ENCODE measurements around the gene DDHD1. TPM values are rescaled to one million over a fixed set of nuclear protein-coding genes. Genes with fewer than 3 reads are reported as not detected.

The DDHD1 gene
- total RNA-seq, 1 experiment from 2014 or later, result 10.6 TPM

DNA sequence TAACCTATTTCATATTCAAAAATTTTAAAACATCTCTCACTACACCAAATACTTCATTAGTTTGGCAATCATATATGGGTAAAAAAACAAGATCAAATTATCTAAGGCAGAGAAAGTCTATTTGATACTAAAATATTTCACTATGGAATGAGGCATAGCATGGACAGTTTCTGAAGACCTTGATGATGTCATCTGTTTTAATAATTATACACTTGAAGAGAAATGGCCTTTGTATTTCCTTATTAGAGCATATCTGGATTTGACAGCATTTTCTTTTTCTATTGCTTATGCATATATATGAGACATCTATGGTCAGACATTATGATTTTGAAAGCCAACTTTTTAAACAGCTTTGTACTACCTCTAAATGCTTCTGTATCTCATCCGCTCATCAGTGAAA, 88.6 kb downstream of the DDHD1 start:
- H3K4me3 ChIP-seq (ENCODE audit: low read length), result no peak overlapping the region
- CTCF ChIA-PET, result interaction anchor here (0.6 kb wide), 1 partner anchor 476 kb away, joined by 3 read pairs; no protein-coding TSS in a partner anchor
- H3F3A ChIP-seq (ENCODE audit: low read length, unreplicated experiment), result no peaks in the 10 kb centered on the region
- H3K27ac ChIP-seq (ENCODE audit: low read length), result no peak overlapping the region
- peaks cover 5% of the 10 kb centered on the region; the same call in 1 of the 2 replicates for H3K4me1 ChIP-seq (ENCODE audit: insufficient read depth, low read length)
- POLR2A ChIA-PET (ENCODE audit: unreplicated experiment), result no interaction called here
- DNase-seq (no peak), ATAC-seq (no peak)
- no peaks in the 10 kb centered on the region for H3K9me3 ChIP-seq (ENCODE audit: low read length)
- intact Hi-C loops (cut with micrococcal nuclease), result no loop called here
- H3K4me2 ChIP-seq (ENCODE audit: low read length), result no peak overlapping the region
- no peaks in the 10 kb centered on the region for H4K20me1 ChIP-seq (ENCODE audit: low read length)
- no TSS peak for BruUV-seq (replicated peaks)
- H3K9ac ChIP-seq (ENCODE audit: low read length), result no peak overlapping the region
- H3K27me3 ChIP-seq (ENCODE audit: low read length), result no peaks in the 10 kb centered on the region
- no peak overlapping the region for H2AFZ ChIP-seq (ENCODE audit: low read length)
- H3K79me2 ChIP-seq (ENCODE audit: low read length), result no peaks in the 10 kb centered on the region
- H3K9me2 ChIP-seq (replicated peaks; ENCODE audit: low read length), result no peaks in the 10 kb centered on the region
- H3K36me3 ChIP-seq (ENCODE audit: low read depth, low read length), result 0 out of 2 replicates have a peak, but pooled peaks cover 3% of the 10 kb centered on the region
- TF ChIP-seq, protein P1, sequence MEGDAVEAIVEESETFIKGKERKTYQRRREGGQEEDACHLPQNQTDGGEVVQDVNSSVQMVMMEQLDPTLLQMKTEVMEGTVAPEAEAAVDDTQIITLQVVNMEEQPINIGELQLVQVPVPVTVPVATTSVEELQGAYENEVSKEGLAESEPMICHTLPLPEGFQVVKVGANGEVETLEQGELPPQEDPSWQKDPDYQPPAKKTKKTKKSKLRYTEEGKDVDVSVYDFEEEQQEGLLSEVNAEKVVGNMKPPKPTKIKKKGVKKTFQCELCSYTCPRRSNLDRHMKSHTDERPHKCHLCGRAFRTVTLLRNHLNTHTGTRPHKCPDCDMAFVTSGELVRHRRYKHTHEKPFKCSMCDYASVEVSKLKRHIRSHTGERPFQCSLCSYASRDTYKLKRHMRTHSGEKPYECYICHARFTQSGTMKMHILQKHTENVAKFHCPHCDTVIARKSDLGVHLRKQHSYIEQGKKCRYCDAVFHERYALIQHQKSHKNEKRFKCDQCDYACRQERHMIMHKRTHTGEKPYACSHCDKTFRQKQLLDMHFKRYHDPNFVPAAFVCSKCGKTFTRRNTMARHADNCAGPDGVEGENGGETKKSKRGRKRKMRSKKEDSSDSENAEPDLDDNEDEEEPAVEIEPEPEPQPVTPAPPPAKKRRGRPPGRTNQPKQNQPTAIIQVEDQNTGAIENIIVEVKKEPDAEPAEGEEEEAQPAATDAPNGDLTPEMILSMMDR (conservative IDR thresholded peaks at IDR 0.05; ENCODE audit: low read depth, low read length), result no peak
- TF ChIP-seq EZH2phosphoT487 (IDR thresholded peaks at IDR 0.05; ENCODE audit: borderline replicate concordance, low read length) (no peak), EZH2 (IDR thresholded peaks at IDR 0.05; ENCODE audit: low read length, unreplicated experiment) (no peak)

DNA sequence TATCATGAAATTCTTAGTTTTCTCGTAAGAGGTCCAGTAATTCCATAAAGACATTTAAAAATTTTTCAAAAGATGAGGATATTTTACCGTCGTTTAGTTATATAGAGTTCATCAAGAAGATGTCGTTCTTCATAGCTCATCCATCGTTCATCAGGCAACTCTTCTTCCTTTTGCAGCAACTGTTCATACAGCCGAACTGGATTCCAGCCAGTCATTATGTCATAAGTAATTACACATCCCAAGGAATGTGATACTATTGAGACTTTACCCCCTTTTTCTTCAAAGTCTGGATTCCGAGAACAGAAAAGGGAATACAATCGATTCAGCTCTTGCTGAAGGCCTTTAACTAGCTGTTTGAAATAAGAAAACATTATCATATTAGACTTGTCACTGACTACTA, 90.3 kb downstream of the DDHD1 start:
- CTCF ChIA-PET, result interaction anchor here (0.6 kb wide), 1 partner anchor 511 kb away, joined by 3 read pairs; no protein-coding TSS in a partner anchor
- intact Hi-C loops (cut with micrococcal nuclease), result no loop called here

More for the DNA sequence above, 90.3 kb downstream of the DDHD1 start:
- DNase-seq (no peak), ATAC-seq (no peak)
- Histone ChIP-seq H3K9ac (ENCODE audit: low read length) (no peak overlapping the region), H2AFZ (ENCODE audit: low read length) (no peak overlapping the region), H3K79me2 (ENCODE audit: low read length) (no peaks in the 10 kb centered on the region), H3K27ac (ENCODE audit: low read length) (no peak overlapping the region), H3F3A (ENCODE audit: low read length, unreplicated experiment) (no peaks in the 10 kb centered on the region), H3K9me2 (replicated peaks; ENCODE audit: low read length) (no peaks in the 10 kb centered on the region), H3K36me3 (ENCODE audit: low read depth, low read length) (0 out of 2 replicates have a peak, but pooled peaks cover 3% of the 10 kb centered on the region), H3K4me2 (ENCODE audit: low read length) (no peak overlapping the region), H3K4me1 (ENCODE audit: insufficient read depth, low read length) (peaks cover 5% of the 10 kb centered on the region; the same call in 1 of the 2 replicates), H3K27me3 (ENCODE audit: low read length) (no peaks in the 10 kb centered on the region), H3K4me3 (ENCODE audit: low read length) (no peak overlapping the region), H3K9me3 (ENCODE audit: low read length) (no peaks in the 10 kb centered on the region), H4K20me1 (ENCODE audit: low read length) (no peaks in the 10 kb centered on the region)
- POLR2A ChIA-PET (ENCODE audit: unreplicated experiment), result interaction anchor here (0.6 kb wide), 1 partner anchor 333 kb away, joined by 8 read pairs; the partner anchor contains the start of gene STYX
- TF ChIP-seq, protein P1 (conservative IDR thresholded peaks at IDR 0.05; ENCODE audit: low read depth, low read length), result no peak
- TF ChIP-seq EZH2 (IDR thresholded peaks at IDR 0.05; ENCODE audit: low read length, unreplicated experiment) (no peak), EZH2phosphoT487 (IDR thresholded peaks at IDR 0.05; ENCODE audit: borderline replicate concordance, low read length) (no peak)
- no TSS peak for BruUV-seq (replicated peaks)
